H9 (cell line): ENCODE data around the gene IGSF22. TPM values are rescaled to one million over a fixed set of nuclear protein-coding genes. Genes with fewer than 3 reads are reported as not detected.

Experiments used
- DNase-seq: peaks from one replicate; pipeline ENCODE4 v3.0.0-alpha.2; 2017
- H2AFZ ChIP-seq: one replicate; pipeline ENCODE4 v1.6.1; 2013; ENCODE audit warnings: mild to moderate bottlenecking, low read length, control low read depth, moderate library complexity
- H2AK5ac ChIP-seq: 2 replicates; pipeline ENCODE4 v1.6.1; 2013; ENCODE audit warnings: low read length, control low read depth, mixed read lengths; ENCODE audit not compliant: insufficient read length
- H2BK120ac ChIP-seq: one replicate; pipeline ENCODE4 v1.6.1; 2013; ENCODE audit warnings: low read depth, mild to moderate bottlenecking, low read length, control low read depth, inconsistent platforms; ENCODE audit not compliant: poor library complexity, severe bottlenecking
- H2BK12ac ChIP-seq: 2 replicates; pipeline ENCODE4 v1.6.1; 2013; ENCODE audit warnings: low read length, control low read depth, mixed read lengths, low read depth; ENCODE audit not compliant: insufficient read length
- H2BK15ac ChIP-seq: 2 replicates; pipeline ENCODE4 v1.6.1; 2013; ENCODE audit warnings: low read depth, low read length, control low read depth
- H2BK20ac ChIP-seq: one replicate; pipeline ENCODE4 v1.6.1; 2013; ENCODE audit warnings: low read depth, mild to moderate bottlenecking, low read length, control low read depth, inconsistent platforms; ENCODE audit not compliant: poor library complexity, severe bottlenecking
- H2BK5ac ChIP-seq: 2 replicates; pipeline ENCODE4 v1.6.1; 2013; ENCODE audit warnings: low read length, control low read depth, mixed read lengths; ENCODE audit not compliant: insufficient read length
- H3K14ac ChIP-seq: 2 replicates; pipeline ENCODE4 v1.6.1; 2013; ENCODE audit warnings: low read length, control low read depth; ENCODE audit not compliant: insufficient read depth
- H3K18ac ChIP-seq: 2 replicates; pipeline ENCODE4 v1.6.1; 2013; ENCODE audit warnings: low read depth, mild to moderate bottlenecking, mixed read lengths, low read length, control low read depth; ENCODE audit not compliant: insufficient read length
- H3K23ac ChIP-seq: 2 replicates; pipeline ENCODE4 v1.6.1; 2013; ENCODE audit warnings: low read length, control low read depth, mixed read lengths, low read depth; ENCODE audit not compliant: insufficient read length
- H3K23me2 ChIP-seq: 2 replicates; pipeline ENCODE4 v1.6.1; 2013; ENCODE audit warnings: low read depth, mild to moderate bottlenecking, mixed read lengths, low read length, control low read depth; ENCODE audit not compliant: insufficient read length, poor library complexity, severe bottlenecking
- H3K27ac ChIP-seq: 2 replicates; pipeline ENCODE4 v1.5.1; 2013; ENCODE audit warnings: low read length, control low read depth, mixed read lengths, low read depth; ENCODE audit not compliant: insufficient read length
- H3K27me3 ChIP-seq: 2 replicates; pipeline ENCODE4 v1.6.1; 2013; ENCODE audit warnings: low read length, control low read depth, inconsistent platforms; ENCODE audit not compliant: insufficient read depth
- H3K4ac ChIP-seq: 2 replicates; pipeline ENCODE4 v1.6.1; 2013; ENCODE audit warnings: low read depth, mild to moderate bottlenecking, control low read depth, inconsistent platforms, low read length, moderate library complexity
- H3K4me1 ChIP-seq: 2 replicates; pipeline ENCODE4 v1.6.1; 2013; ENCODE audit warnings: low read length, control low read depth, inconsistent platforms; ENCODE audit not compliant: insufficient read depth
- H3K4me2 ChIP-seq: 2 replicates; pipeline ENCODE4 v1.6.1; 2013; ENCODE audit warnings: low read length, control low read depth, mixed read lengths; ENCODE audit not compliant: insufficient read length, insufficient read depth
- H3K56ac ChIP-seq: 2 replicates; pipeline ENCODE4 v1.6.1; 2013; ENCODE audit warnings: low read depth, mild to moderate bottlenecking, mixed read lengths, low read length, control low read depth; ENCODE audit not compliant: insufficient read length
- H3K79me1 ChIP-seq: 2 replicates; pipeline ENCODE4 v1.6.1; 2013; ENCODE audit warnings: low read depth, mild to moderate bottlenecking, moderate library complexity, low read length, control low read depth, inconsistent platforms; ENCODE audit not compliant: insufficient read depth, poor library complexity, severe bottlenecking
- H3K79me2 ChIP-seq: 2 replicates; pipeline ENCODE4 v1.6.1; 2013; ENCODE audit warnings: low read length, control low read depth, inconsistent platforms; ENCODE audit not compliant: insufficient read depth
- H3K9ac ChIP-seq: 2 replicates; pipeline ENCODE4 v1.6.1; 2013; ENCODE audit warnings: low read length, control low read depth, mixed read lengths; ENCODE audit not compliant: insufficient read length; ENCODE audit errors: extremely low read depth
- H3K9me3 ChIP-seq: one replicate; pipeline ENCODE4 v1.6.1; 2013; ENCODE audit warnings: low read depth, low read length, inconsistent platforms; ENCODE audit not compliant: control insufficient read depth
- H3T11ph ChIP-seq: one replicate; pipeline ENCODE4 v1.6.1; 2013; ENCODE audit warnings: mild to moderate bottlenecking, low read length, control low read depth, inconsistent platforms
- H4K20me1 ChIP-seq: one replicate; pipeline ENCODE4 v1.6.1; 2013; ENCODE audit not compliant: control insufficient read depth, insufficient read length, insufficient read depth
- H4K5ac ChIP-seq: 2 replicates; pipeline ENCODE4 v1.6.1; 2013; ENCODE audit warnings: low read depth, mild to moderate bottlenecking, mixed read lengths, low read length, control low read depth; ENCODE audit not compliant: insufficient read length
- H4K8ac ChIP-seq: replicated peaks from 2 replicates; pipeline ENCODE4 v1.6.1; 2013; ENCODE audit warnings: low read length, control low read depth, mixed read lengths, low read depth; ENCODE audit not compliant: insufficient read length
- H4K91ac ChIP-seq: 2 replicates; pipeline ENCODE4 v1.6.1; 2013; ENCODE audit warnings: low read depth, mild to moderate bottlenecking, moderate library complexity, mixed read lengths, low read length, control low read depth; ENCODE audit not compliant: insufficient read length
- H3K27ac Mint-ChIP-seq, 3 experiments: 2 replicates in 2 of 3; 3 replicates in 1 of 3; pipeline ENCODE4 v1.8.0; 2020 to 2021; ENCODE audit warnings: mixed read lengths in 3 of 3, mild to moderate bottlenecking in 1 of 3, moderate library complexity in 1 of 3
- H3K27me3 Mint-ChIP-seq: 2 replicates; pipeline ENCODE4 v1.8.0; 2021; ENCODE audit warnings: low read depth, mild to moderate bottlenecking, moderate library complexity, mixed read lengths
- H3K36me3 Mint-ChIP-seq, 3 experiments: 2 replicates in 2 of 3; 3 replicates in 1 of 3; pipeline ENCODE4 v1.8.0; 2020 to 2021; ENCODE audit warnings: low read depth in 3 of 3, mixed read lengths in 3 of 3; ENCODE audit not compliant: insufficient read depth in 1 of 3
- H3K4me1 Mint-ChIP-seq, 2 experiments: 2 replicates each; pipeline ENCODE4 v1.8.0; 2020; ENCODE audit warnings: mixed read lengths in 2 of 2
- H3K4me3 Mint-ChIP-seq, 2 experiments: 2 replicates in 1 of 2; 3 replicates in 1 of 2; pipeline ENCODE4 v1.8.0; 2020 to 2021; ENCODE audit warnings: mild to moderate bottlenecking in 2 of 2, mixed read lengths in 2 of 2, moderate library complexity in 1 of 2
- H3K9me3 Mint-ChIP-seq, 2 experiments: 2 replicates in 1 of 2; 3 replicates in 1 of 2; pipeline ENCODE4 v1.8.0; 2020; ENCODE audit warnings: mild to moderate bottlenecking in 2 of 2, mixed read lengths in 2 of 2, moderate library complexity in 1 of 2
- WGBS: extraction: QIAGEN DNeasy Blood & Tissue Kit; methylation state at CpG from one replicate; pipeline ENCODE4 v1.1.7; 2013; ENCODE audit warnings: missing lambda C conversion rate, low lambda C conversion rate, mixed read lengths; ENCODE audit not compliant: insufficient read length; ENCODE audit errors: extremely low coverage; 5-methylcytosine and 5-hydroxymethylcytosine counted together
- total RNA-seq: library from RNA; stranded (reverse); gene quantifications from 2 replicates; pipeline ENCODE4 v1.2.1, GENCODE V29; 2021
- TF ChIP-seq, protein P1 (sequence below): fragments of 200-600 bp; sonication (generic); conservative IDR thresholded peaks from 3 replicates; pipeline ENCODE4 v1.8.0; 2021; ENCODE audit warnings: antibody characterized with exemption, mild to moderate bottlenecking

IGSF22 gene
- total RNA-seq, 1 experiment from 2014 or later = 0.35 TPM

DNA sequence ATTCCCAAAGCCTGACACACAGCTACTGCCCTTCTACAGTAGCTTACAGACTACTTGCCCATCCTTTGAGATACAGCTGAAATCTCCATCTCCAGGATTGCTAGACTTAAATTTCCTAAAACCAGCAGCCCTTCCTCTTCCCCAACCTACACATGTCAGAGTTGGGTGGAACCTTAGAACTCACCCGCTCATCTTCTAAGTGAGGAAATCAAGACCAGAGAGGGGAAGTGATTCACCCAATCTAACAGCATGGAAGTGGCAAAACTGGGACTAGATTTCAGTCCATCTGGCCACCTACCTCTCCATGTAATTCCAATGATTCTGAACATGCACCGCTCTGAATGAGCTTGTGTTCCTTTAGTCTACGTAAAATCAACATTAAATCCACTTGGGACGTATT is 28.4 kb downstream of the IGSF22 start:
- H3K9me3 ChIP-seq = no peaks in the 10 kb centered on the region
- TF ChIP-seq, protein P1, sequence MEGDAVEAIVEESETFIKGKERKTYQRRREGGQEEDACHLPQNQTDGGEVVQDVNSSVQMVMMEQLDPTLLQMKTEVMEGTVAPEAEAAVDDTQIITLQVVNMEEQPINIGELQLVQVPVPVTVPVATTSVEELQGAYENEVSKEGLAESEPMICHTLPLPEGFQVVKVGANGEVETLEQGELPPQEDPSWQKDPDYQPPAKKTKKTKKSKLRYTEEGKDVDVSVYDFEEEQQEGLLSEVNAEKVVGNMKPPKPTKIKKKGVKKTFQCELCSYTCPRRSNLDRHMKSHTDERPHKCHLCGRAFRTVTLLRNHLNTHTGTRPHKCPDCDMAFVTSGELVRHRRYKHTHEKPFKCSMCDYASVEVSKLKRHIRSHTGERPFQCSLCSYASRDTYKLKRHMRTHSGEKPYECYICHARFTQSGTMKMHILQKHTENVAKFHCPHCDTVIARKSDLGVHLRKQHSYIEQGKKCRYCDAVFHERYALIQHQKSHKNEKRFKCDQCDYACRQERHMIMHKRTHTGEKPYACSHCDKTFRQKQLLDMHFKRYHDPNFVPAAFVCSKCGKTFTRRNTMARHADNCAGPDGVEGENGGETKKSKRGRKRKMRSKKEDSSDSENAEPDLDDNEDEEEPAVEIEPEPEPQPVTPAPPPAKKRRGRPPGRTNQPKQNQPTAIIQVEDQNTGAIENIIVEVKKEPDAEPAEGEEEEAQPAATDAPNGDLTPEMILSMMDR = no peak
- no peak overlapping the region for H2BK5ac ChIP-seq
- no peak overlapping the region for H3K4ac ChIP-seq
- no peak overlapping the region for H4K8ac ChIP-seq
- H3T11ph ChIP-seq = no peak overlapping the region
- H2AK5ac ChIP-seq = no peak overlapping the region
- H3K23me2 ChIP-seq = peaks cover 2% of the 10 kb centered on the region
- H3K27ac ChIP-seq = no peak overlapping the region
- no peak overlapping the region for H3K9ac ChIP-seq
- H3K79me2 ChIP-seq = no peaks in the 10 kb centered on the region
- peaks cover 43% of the 10 kb centered on the region for H3K27me3 Mint-ChIP-seq
- no peak overlapping the region for H3K23ac ChIP-seq
- H3K4me3 Mint-ChIP-seq = peak overlapping the region in 1 of 2 experiments; percentile 81; a peak in 2 of 5 replicates
- no peaks in the 10 kb centered on the region for H3K9me3 Mint-ChIP-seq
- H3K27me3 ChIP-seq = no peaks in the 10 kb centered on the region; the same call in 1 of the 2 replicates
- no peak overlapping the region for H2BK12ac ChIP-seq
- no peak overlapping the region for H2BK15ac ChIP-seq
- no peaks in the 10 kb centered on the region for H4K20me1 ChIP-seq
- no peak overlapping the region for H2BK20ac ChIP-seq
- H3K4me2 ChIP-seq = no peak overlapping the region
- WGBS = no CpG with 5 or more reads among the region's 4 CpGs
- H3K36me3 Mint-ChIP-seq = no peaks in the 10 kb centered on the region
- H3K27ac Mint-ChIP-seq = no peak overlapping the region
- no peak overlapping the region for H4K91ac ChIP-seq
- H3K79me1 ChIP-seq = no peaks in the 10 kb centered on the region
- no peak overlapping the region for H4K5ac ChIP-seq
- no peak overlapping the region for H3K18ac ChIP-seq
- no peaks in the 10 kb centered on the region; the same call in 1 of the 2 replicates for H3K4me1 ChIP-seq
- H3K14ac ChIP-seq = no peak overlapping the region
- DNase-seq = no peak
- no peak overlapping the region for H2AFZ ChIP-seq
- peaks cover 13 to 16% of the 10 kb centered on the region in 2 experiments for H3K4me1 Mint-ChIP-seq
- H3K56ac ChIP-seq = no peak overlapping the region
- no peak overlapping the region for H2BK120ac ChIP-seq
